Activated CD8-positive, alpha-beta memory T cell treated with anti-CD3 and anti-CD28 coated beads for 48 hours (primary cell): ENCODE results near the gene RPL27A.

Source experiments
- DNase-seq, 3 experiments: peaks; one replicate each; pipeline ENCODE4 v3.0.0-alpha.2; 2020; ENCODE audit warnings: low read depth in 2 of 3, low spot score in 2 of 3

RPL27A gene

GRCh38 chr11:8672346-8672745 is 10.2 kb upstream of the RPL27A start:
- no peak for DNase-seq

DNA sequence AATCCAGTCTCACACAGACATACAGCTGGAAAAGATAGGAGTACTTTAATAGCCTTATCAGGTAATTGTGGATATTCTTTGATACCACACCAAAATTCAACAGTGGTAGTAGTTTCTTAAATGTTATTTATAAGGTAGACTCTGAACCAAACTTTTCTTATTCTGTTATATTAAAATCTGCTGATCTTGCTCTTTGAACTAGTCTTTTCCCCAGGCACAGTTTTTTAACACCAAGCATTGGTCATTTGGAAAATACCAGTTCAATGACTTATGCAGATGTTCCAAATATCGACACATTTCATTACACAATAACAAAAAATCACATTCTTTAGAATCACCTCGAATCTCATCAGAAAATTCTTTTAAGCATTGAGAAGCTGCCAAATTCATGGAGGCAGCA is 7.7 kb upstream of the RPL27A start:
- DNase-seq = no peak

DNA sequence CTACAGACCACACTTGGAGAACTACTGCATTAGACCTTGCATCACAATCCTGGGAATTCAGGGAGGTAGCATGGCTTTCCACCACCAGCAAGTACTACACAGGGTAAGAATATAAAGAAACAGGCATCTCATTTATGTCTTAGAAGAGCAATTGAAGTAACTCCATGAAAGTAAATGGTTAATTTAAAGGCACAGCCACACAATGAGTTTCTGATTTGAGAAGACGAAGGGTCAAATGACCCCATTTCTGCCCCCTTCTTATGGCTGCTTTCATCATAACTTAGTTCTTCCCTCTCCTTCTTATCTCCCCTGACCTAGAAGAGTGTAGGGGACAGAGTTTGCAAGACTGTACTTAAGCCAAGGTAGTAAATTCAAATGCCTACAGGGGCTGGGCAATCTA is 6.1 kb upstream of the RPL27A start:
- no peak for DNase-seq

- DNase-seq = no peak
Measured at GRCh38 chr11:8679006-8679405, 3.6 kb upstream of the RPL27A start.

- DNase-seq = no peak
Measured at GRCh38 chr11:8681837-8682302, 722 bp upstream of the RPL27A start.

DNA sequence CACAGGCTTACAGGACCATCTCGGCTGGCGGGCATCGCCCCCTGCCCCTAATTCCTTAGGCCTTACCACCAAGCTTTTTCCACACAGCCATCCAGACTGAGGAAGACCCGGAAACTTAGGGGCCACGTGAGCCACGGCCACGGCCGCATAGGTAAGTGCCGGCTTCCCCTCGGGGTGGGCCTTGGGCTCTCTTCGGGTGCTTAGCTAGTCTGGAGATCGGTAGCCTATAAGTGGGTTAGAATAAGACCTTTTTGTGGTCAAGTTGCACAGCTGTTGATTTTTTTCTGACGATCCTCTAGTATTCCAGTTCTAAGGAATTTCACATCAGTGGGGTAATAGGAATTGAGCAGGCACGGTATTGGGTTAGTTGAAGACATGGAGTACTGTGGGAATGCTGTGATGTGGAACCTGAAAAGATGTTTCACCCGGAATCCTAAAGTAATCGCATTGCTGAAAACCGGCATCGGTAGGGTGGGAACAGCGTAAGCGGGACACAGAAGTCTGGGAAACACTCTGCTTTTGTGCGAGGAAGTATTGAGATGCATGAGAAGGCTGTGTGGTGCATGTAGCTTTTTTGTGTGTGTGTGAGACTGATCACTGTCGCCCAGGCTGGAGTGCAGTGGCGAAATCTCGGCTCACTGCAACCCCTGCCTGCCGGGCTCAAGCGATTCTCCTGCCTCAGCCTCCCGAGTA is 669 bp downstream of the RPL27A start:
- no peak for DNase-seq

- no peak for DNase-seq
Measured at GRCh38 chr11:8684600-8685290, 2.2 kb downstream of the RPL27A start.

GRCh38 chr11:8685306-8685705 is 2.7 kb downstream of the RPL27A start:
- DNase-seq = no peak

- DNase-seq = no peak
Measured at GRCh38 chr11:8685820-8686219, 3.2 kb downstream of the RPL27A start.

DNA sequence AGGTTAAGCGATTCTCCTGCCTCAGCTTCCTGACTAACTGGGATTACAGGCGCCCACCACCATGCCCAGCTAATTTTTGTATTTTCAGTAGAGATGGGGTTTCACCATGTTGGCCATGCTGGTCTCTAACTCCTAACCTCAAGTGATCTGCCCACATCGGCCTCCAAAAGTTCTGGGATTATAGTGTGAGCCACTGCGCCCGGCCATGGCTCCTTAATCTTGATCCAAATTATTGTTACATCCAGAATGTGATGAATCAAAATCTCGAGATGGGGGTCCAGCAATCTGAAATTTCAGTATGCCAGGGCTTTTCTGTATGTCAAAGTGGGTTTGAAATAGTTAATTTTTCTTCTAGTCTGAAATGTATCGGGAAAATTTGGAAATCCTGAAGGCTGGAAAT is 3.7 kb downstream of the RPL27A start:
- no peak for DNase-seq

DNA sequence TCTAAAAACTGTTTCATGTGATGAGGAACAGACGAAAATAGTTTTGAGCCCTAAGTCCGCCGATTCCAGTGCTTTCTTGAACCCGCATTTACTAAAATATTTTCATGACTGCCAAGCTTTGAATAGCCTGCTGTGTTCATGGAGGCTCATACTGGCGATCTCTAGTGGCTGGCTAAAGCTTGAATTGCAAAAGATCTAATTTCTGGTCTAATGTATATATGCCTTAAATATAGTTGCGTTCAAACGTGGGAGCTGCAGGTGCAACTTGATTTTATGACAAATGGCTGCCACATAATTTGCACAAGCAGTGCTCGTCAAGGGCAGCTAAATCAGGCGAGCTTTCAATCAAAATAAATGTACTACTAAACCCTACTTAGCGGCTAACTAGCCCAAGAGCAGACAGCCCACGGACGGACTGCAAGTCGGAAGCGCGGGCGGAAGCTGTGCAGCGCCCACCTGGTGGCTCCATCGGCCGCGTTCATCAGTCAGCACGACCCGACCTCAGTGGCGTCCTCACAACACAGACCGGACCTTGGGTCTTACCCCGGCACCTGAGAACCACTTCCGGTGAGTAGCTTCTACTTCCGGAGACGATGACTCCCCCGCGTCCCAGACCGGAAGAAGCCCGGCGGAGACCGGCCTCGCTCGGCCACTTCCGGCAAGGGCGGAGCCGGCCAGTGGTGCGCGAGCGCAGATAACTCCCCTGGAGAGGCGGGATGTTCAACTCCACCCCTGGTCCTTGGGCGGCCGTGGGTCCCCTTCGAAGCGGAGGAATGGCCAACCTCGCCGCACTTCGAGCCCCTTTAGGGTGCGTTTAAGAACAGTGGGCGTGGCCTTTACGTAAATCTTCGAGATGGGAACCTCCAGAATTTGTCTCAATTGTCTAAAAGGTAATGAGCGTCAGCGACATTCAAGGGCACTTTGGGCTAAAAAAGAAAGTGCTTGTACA is 6.1 kb downstream of the RPL27A start:
- peak; percentile 82 to 92 (median 84) for DNase-seq

DNA sequence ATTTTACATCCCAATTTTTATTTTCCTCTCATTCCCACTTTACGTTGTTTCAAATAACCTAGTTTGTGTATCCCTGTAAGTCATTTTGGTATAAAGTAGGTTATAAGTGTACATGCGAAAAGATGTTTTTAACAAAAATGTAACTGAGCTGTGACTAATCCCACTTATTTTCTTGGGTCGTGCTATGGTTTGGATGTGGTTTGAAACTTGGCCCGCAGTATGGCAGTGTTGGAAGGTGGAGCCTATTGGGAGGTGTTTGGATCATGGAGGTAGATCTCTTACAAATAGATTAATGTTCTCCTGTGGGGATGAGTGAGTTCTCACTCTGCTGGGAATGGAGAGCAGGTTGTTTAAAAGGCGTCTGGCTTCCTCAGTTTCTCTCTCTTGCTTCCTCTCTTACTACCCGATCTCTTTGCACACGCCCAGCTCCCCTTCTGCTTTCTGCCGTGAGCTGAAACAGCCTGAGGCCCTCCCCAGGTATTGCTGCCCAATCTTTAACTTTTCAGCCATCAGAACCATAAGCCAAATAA is 7.2 kb downstream of the RPL27A start:
- DNase-seq = no peak

GRCh38 chr11:8690374-8691342 is 8.1 kb downstream of the RPL27A start:
- DNase-seq = no peak

DNA sequence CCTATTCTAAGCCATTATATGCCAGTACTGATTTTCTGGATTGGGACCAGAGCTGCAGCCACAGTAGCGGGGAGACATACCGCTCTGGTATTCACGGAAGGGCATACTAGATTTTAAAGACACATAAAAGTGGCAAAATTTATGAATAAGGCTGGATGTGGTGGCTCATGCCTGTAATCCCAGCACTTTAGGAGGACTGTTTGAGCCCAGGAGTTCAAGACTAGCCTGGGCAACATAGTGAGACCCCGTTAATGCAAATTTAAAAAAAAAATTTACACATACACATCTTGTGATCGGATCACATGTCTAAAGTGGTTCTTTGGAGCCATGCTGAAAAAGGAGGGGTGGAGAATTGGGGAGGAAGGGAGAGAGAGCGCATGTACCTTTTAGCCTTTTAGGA is 9.0 kb downstream of the RPL27A start:
- no peak for DNase-seq

DNA sequence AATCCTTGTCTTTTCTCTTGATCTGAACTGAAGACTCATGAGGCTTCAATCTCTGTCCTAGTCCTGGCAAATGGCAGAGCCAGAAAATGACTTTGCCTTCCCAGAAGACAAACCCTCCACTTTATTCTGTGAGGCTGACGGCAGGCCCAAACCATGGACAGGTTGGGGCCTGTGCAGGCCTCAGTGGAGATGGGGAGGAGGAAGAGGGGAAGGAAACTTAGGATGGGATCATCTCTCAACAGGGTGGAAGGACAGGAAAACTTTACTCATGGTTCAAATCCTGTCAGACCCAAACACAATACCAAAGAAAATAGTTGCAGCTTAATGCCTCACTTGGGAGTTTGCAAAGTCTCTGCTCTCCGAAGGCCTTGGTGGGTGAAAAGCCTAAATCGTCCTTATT is 9.8 kb downstream of the RPL27A start:
- no peak for DNase-seq

- DNase-seq = no peak
Measured at GRCh38 chr11:8693010-8693551, 10.5 kb downstream of the RPL27A start.

DNA sequence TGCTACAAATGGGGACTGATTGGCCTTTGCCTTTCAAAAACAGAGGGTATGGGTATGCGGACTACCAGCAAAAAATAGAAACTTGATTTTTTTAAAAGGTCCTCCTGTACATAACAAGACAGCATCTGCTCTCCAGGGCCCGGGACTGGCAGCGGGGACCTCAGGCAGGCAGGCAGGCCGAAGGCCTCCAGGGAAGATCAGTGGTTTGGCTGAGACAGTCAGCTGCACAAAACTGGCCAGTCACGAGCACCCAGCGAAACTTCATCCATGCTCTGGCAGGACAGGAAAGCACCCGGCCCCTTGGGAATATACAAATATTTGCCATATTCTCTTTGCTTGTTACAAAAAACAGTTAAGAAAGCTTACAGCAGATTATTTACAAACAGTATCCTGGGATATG is 11.0 kb downstream of the RPL27A start:
- DNase-seq = no peak

DNA sequence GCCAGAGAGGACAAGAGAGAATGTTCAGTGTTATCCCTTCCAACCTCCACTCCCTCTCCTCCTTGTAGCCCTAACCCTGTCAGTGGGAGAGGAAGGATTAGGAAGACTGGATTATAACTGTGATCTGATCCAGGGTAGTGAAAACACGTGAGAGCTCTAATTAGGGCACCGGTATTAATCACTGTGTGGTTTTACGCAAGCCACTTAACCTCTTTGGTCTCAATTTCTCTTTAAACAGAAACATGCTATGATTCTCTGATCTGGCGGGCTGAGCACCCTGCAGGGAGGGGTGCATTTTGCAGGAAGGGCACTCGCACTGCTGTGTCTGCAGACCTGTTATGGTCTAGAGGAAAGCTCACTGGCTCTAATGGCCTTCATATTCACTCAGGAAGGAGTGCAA is 11.5 kb downstream of the RPL27A start:
- no peak for DNase-seq

DNA sequence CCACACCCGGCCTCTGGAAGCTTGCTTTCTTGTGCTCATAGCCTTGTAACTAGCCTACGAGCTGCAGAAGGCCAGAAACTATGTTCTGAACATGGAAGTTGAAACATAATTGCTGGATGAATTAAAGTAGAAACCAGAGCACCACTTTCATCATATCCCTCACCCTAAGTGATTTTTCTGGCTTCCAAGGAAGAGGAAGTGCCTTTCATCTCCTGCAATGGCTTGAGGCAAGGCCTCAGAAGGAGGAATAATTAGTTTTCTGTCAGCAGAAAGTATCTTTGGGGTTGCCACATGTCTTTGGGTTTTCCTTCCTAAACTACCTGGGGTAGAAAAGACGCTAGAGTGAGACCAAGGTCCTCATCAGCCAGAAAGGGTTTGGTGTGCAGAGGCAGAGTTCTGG is 14.5 kb downstream of the RPL27A start:
- DNase-seq = no peak

- no peak for DNase-seq
Measured at GRCh38 chr11:8698379-8698851, 15.8 kb downstream of the RPL27A start.
